ENCODE measurements around the gene DNTT.

- no peak for TF ChIP-seq POLR2A (IDR thresholded peaks at IDR 0.05)
- no peak for TF ChIP-seq CTCF (IDR thresholded peaks at IDR 0.05)
- TF ChIP-seq EP300 (IDR thresholded peaks at IDR 0.05): peak in 3 of 4 donors; percentile 47 to 91 (median 75)
- peak; percentile 93 to 99 (median 96) for TF ChIP-seq POLR2AphosphoS5 (IDR thresholded peaks at IDR 0.05)
These were observed 73.6 kb downstream of the DNTT start for GRCh38 chr10:96377816-96378294.

Data from sigmoid colon (tissue), 4 donors.